Measurements from ENCODE around the gene TMIE. TPM values are rescaled to one million over a fixed set of nuclear protein-coding genes. Genes with fewer than 3 reads are reported as not detected.

TMIE gene
- total and polyA plus RNA-seq, 2 of the 13 experiments (the other 11 are each of a cell fraction or from before 2014, with no cell fraction given), result not detected

DNA sequence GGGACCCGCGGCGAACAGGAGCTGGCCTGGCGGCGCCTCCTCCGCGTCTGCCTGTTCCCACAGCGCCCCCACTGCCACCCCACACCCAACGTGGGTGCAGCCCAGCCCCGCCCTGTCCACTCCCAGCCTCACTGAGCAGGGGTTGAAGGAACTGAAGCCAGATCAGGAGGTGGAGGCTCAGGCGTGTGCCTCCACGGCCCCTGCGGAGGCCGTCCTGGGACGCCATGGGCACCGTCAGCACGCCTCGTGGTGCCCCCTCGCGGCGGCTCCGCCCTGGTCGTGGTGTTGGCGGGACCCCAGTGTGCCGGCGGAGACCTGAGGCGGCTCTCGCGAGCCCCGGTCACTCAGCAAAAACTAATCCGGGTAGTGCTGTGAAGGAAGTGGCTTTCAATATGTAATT lies 55.5 kb downstream of the TMIE start:
- FAIRE-seq, result no peak
- TF ChIP-seq, protein P1, sequence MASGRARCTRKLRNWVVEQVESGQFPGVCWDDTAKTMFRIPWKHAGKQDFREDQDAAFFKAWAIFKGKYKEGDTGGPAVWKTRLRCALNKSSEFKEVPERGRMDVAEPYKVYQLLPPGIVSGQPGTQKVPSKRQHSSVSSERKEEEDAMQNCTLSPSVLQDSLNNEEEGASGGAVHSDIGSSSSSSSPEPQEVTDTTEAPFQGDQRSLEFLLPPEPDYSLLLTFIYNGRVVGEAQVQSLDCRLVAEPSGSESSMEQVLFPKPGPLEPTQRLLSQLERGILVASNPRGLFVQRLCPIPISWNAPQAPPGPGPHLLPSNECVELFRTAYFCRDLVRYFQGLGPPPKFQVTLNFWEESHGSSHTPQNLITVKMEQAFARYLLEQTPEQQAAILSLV (CRISPR knock-in tag; IDR thresholded peaks at IDR 0.05; ENCODE audit: borderline replicate concordance), result no peak
- TF ChIP-seq ZNF572 (CRISPR knock-in tag; IDR thresholded peaks at IDR 0.05) (no peak), KDM3A (CRISPR knock-in tag; IDR thresholded peaks at IDR 0.05; ENCODE audit: low read depth) (no peak), ZNF558 (CRISPR knock-in tag; IDR thresholded peaks at IDR 0.05; ENCODE audit: borderline replicate concordance) (no peak), ZNF766 (CRISPR knock-in tag; IDR thresholded peaks at IDR 0.05; ENCODE audit: borderline replicate concordance) (no peak), ZEB1 (IDR thresholded peaks at IDR 0.05; ENCODE audit: insufficient replicate concordance, low read depth) (no peak), CBX1 (IDR thresholded peaks at IDR 0.05; ENCODE audit: low read depth) (no peak)
- TF ChIP-seq, protein P2, sequence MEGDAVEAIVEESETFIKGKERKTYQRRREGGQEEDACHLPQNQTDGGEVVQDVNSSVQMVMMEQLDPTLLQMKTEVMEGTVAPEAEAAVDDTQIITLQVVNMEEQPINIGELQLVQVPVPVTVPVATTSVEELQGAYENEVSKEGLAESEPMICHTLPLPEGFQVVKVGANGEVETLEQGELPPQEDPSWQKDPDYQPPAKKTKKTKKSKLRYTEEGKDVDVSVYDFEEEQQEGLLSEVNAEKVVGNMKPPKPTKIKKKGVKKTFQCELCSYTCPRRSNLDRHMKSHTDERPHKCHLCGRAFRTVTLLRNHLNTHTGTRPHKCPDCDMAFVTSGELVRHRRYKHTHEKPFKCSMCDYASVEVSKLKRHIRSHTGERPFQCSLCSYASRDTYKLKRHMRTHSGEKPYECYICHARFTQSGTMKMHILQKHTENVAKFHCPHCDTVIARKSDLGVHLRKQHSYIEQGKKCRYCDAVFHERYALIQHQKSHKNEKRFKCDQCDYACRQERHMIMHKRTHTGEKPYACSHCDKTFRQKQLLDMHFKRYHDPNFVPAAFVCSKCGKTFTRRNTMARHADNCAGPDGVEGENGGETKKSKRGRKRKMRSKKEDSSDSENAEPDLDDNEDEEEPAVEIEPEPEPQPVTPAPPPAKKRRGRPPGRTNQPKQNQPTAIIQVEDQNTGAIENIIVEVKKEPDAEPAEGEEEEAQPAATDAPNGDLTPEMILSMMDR (CRISPR knock-in tag; IDR thresholded peaks at IDR 0.05), result peak; percentile 25; the same call in 1 of the 2 replicates
- TF ChIP-seq, protein P3, sequence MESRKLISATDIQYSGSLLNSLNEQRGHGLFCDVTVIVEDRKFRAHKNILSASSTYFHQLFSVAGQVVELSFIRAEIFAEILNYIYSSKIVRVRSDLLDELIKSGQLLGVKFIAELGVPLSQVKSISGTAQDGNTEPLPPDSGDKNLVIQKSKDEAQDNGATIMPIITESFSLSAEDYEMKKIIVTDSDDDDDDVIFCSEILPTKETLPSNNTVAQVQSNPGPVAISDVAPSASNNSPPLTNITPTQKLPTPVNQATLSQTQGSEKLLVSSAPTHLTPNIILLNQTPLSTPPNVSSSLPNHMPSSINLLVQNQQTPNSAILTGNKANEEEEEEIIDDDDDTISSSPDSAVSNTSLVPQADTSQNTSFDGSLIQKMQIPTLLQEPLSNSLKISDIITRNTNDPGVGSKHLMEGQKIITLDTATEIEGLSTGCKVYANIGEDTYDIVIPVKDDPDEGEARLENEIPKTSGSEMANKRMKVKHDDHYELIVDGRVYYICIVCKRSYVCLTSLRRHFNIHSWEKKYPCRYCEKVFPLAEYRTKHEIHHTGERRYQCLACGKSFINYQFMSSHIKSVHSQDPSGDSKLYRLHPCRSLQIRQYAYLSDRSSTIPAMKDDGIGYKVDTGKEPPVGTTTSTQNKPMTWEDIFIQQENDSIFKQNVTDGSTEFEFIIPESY (CRISPR knock-in tag; IDR thresholded peaks at IDR 0.05), result peak; percentile 39; the same call in 1 of the 2 replicates
- TF ChIP-seq, protein P4, sequence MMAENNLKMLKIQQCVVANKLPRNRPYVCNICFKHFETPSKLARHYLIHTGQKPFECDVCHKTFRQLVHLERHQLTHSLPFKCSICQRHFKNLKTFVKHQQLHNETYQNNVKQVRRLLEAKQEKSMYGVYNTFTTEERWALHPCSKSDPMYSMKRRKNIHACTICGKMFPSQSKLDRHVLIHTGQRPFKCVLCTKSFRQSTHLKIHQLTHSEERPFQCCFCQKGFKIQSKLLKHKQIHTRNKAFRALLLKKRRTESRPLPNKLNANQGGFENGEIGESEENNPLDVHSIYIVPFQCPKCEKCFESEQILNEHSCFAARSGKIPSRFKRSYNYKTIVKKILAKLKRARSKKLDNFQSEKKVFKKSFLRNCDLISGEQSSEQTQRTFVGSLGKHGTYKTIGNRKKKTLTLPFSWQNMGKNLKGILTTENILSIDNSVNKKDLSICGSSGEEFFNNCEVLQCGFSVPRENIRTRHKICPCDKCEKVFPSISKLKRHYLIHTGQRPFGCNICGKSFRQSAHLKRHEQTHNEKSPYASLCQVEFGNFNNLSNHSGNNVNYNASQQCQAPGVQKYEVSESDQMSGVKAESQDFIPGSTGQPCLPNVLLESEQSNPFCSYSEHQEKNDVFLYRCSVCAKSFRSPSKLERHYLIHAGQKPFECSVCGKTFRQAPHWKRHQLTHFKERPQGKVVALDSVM (CRISPR knock-in tag; IDR thresholded peaks at IDR 0.05), result peak; percentile 59; the same call in 1 of the 2 replicates
- no peaks in the 10 kb centered on the region for H3K4me1 ChIP-seq (ENCODE audit: insufficient read depth, low read length)
- no TSS peak for BruUV-seq (replicated peaks)
- no peak overlapping the region for H2AFZ ChIP-seq (ENCODE audit: low read length)
- in situ Hi-C loops (cut with HindIII; ENCODE audit: extremely low pct_ligation_motif_present, low pct_unique_long_range_greater_than_20kb), result no loop called here
- no peak overlapping the region for H3K4me3 ChIP-seq (replicated peaks in 1 of 3; ENCODE audit: insufficient read depth in 1 of 3, low read depth in 2 of 3, low read length in 3 of 3)
- H3K9ac ChIP-seq (ENCODE audit: insufficient read depth, low read depth, low read length), result no peak overlapping the region
- no peaks in the 10 kb centered on the region for H3K36me3 ChIP-seq (replicated peaks in 1 of 2; ENCODE audit: control insufficient read depth in 1 of 2, insufficient read depth in 2 of 2, low read length in 2 of 2)
- ChIA-PET POLR2A (no interaction called here), CTCF (ENCODE audit: low intra/inter-chr PET ratio, low total read pairs) (no interaction called here)
- ATAC-seq, result no peak; the same call in 2 of the 3 replicates
- intact Hi-C loops (cut with micrococcal nuclease; ENCODE audit: unreplicated experiment), result no loop called here
- H3K27ac ChIP-seq (ENCODE audit: extremely low read length, insufficient read depth, low read length), result no peak overlapping the region
- 0 out of 5 replicates have a peak, but pooled peaks cover 0 to 6% of the 10 kb centered on the region in 2 experiments for H3K27me3 ChIP-seq (ENCODE audit: control insufficient read depth in 1 of 2, insufficient read depth in 2 of 2, low read length in 2 of 2)
- no peaks in the 10 kb centered on the region for H3K79me2 ChIP-seq (ENCODE audit: insufficient read depth, low read length)
- H3K9me3 ChIP-seq (ENCODE audit: low read length), result no peaks in the 10 kb centered on the region
- no peaks in the 10 kb centered on the region for H4K20me1 ChIP-seq (ENCODE audit: insufficient read depth, low read length)
- no peak overlapping the region for H3K4me2 ChIP-seq (ENCODE audit: low read depth, low read length)
- 100% methylated on average over 1 of the region's 31 CpGs for WGBS (ENCODE audit: low lambda C conversion rate)
- no peak for DNase-seq (ENCODE audit: low spot score)
